ENCODE results near the gene GAMT.
"Not testable (repeated sequence)": the region's sequence is repeated elsewhere in the genome, so short reads cannot be mapped to it uniquely, and the experiment has no call there.

The GAMT gene

DNA sequence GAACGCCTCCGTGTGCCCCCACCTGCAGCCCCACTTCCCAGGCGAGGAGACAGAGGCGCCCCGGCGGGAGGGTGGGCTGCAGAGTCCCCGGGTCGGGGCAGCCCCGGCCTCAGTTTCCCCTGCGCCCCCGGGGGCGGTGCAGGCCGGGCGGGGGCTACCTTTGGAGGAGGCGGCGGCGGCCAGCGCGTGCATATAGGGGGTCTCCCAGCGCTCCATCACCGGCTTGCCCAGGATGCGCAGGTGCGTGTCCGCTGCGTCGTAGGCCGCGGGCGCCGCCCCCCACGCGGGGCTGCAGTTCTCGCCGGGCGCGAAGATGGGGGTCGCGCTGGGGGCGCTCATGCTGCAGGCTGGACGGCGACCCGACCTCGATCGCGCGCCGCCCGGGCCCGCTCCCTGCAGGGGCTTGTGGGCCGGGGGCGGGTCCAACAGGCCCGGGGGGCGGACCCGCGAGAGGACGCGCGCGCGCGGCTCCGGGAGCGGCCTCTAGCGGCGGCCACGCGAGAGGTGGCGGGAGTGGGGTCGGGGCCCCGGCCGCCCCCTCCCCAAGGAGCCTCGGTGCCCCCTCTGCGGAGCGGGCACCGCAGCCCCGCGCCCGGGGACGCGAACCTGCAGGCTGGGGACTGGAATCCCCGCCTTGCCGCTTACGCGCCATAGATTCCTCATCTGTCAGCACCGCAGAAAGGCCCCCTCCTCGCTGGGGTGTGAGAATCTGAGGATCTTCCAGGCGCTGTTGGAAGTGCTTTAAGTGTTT, at the start of gene GAMT:
Gene GAMT (minus strand): TSS at position 405 of the 751 bp plus-strand sequence. CDS start 66 bp downstream, at position 339.
- peak in 1 of 2 experiments; percentile 44 for DNase-seq

DNA sequence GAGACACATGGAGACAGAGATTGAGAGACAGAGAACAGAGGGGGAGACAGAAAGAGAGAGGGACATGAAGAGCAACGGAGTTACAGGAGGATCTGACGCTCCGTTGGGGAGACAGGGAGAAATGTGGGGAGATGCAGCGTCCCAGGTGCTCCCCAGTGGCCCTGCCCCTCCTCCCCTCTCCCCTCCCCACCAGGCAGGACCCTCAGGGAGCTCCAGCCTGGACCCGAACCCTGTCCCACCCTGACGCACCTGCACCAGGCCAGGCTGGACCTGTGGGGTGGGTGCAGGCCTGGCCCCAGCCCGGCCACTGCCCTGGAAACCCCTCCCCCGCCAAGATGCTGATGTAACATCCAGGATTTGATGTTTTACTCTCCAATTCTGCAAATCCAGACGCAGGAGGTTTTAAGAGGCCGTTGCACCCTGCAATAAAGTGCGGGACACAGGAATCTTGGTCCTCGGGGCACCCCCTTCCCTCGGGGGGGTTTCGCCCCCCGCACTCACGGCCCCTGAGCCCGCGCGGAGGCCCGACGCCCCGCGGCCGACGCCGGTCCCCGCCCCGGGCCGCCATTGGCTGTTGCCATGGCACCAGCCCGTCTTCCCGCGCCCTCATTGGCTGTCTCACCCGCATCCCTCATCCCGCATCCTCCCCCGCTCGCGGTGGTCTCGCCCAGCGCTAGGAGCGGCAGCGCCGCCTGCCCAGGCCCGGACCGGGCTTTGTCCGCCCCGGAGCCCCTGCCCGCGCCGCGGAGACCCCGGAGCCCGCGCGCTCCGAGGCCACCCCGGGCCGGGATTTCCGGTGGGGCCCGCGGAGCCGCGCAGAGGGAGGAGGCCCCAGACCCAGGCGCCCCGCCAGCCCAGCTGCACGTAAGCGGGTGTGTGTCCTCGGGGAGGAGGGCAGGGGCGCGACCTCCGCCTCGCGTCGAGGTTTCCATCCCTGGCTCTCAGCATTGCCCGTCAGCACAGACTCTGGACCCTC, 48.4 kb upstream of the GAMT start, which contains the start of gene APC2:
Gene APC2 (plus strand): TSS at position 655 of the 976 bp plus-strand sequence. CDS start 2,881 bp downstream, outside the sequence.
- DNase-seq, result peak; percentile 81 to 89

DNA sequence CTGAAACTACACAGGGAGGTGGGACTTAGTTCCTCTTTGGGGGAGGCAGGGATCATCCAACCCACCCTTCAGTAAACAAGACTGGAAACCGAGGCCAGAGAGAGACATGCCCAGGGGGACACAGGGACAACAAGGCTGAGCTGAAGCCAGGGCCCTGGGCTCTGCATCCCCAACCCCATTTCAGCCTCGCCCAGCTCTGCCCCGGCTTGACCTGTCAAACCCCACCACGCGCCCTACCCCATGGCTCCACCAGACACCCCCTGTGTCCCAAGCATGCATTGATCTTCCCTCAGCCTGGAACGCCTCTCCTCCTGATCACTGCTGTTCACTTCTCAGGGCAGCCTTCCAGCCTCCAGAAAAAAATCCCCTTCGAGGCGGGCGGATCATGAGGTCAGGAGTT, 46.6 kb upstream of the GAMT start:
- no peak for DNase-seq

DNA sequence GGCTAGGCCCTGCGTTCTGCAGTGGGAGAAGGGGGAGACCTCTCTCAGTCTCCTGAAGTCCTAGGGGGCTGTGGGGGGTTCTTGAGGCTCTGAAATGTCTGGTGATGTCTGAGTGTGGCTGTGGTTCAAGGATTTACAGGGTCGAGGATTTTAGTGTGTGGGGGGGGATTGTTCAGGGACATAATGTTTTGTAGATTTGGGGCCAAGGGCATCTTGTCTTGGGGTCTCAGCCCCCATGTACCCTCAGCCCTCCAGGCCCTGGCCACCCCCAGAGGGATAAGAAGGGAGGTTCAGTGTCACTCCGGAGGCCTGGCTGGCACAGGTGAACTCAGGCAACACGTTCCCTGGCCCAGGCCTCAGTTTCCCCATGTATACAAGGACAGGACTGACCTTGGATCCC, 46.2 kb upstream of the GAMT start:
- no peak for DNase-seq

DNA sequence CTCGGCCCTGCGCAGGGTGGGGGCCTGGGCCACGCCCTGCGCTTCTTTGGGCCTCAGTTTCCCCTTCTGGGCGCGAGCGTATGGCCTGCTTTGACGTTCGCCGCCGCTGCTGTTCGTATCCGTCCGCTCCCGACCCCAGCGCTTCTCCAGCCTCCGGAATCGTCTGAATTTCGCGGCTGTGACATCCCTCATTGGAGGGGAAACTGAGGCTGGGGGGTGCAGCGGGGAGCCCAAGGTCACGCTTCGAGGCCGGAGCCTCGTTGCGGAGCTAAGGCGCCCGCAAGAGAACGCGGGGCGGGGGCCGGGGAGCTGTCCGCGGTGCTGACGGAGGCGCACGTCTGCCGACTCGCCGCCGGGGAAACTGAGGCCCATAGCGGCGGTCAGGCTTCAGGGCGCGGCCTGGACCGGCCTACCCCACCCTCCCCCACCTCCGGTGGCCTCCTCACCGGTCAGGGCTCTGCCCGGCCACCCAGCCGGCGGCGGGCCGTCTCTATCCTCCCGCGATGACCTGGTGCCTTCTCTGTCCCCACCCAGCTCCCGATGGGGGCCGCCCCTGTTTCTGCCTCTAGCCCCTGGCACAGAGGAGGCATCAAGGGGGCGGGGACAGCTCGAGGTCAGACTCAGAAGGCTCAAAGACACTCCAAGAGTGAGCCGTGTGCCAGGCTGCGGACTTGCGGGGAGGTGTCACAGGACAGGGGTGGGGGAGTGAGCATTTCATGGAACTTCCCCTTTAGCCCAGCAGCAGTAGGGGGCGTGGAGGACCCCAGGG, 45.6 kb upstream of the GAMT start:
- DNase-seq, result peak; percentile 23 to 44

DNA sequence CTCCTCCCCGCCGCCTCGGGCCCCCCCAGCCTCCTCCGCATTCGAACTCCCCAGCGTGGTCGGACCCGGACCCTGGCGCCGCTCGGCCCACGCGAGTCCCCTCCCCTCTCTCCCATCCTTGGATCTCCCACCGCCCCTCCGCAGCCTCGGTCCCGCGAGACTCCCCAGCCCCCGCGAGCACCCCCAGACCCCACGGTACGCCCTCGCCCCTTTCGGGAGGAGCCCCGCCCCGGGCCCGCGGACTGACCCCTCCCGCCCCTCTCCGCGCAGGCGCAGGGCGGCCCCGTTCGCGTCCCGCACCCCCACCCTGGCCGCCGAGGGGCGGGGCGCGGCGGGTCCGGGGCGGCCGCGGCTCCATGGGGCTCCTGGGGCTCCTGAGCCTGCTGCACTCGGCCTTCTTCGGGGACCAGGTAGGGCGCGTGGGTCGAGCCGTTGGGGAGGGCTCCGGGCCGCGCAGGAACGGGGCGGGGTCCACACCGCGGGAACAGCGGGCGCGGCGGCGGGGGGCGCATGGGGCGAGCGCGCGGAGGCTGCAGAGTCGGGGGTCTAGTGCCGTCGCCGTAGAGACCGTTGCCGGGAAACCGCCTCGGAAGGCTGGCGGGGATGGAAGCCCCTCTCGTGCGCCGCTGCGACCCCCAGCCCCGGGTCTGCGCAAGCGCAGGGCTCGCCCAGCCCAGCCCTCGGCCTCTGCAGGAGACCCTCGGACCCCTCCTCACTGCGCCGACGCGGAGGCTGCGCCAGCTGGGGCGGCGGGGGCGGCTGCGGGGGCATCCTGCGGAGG, 44.8 kb upstream of the GAMT start:
- peak in 1 of 2 experiments; percentile 73 for DNase-seq

DNA sequence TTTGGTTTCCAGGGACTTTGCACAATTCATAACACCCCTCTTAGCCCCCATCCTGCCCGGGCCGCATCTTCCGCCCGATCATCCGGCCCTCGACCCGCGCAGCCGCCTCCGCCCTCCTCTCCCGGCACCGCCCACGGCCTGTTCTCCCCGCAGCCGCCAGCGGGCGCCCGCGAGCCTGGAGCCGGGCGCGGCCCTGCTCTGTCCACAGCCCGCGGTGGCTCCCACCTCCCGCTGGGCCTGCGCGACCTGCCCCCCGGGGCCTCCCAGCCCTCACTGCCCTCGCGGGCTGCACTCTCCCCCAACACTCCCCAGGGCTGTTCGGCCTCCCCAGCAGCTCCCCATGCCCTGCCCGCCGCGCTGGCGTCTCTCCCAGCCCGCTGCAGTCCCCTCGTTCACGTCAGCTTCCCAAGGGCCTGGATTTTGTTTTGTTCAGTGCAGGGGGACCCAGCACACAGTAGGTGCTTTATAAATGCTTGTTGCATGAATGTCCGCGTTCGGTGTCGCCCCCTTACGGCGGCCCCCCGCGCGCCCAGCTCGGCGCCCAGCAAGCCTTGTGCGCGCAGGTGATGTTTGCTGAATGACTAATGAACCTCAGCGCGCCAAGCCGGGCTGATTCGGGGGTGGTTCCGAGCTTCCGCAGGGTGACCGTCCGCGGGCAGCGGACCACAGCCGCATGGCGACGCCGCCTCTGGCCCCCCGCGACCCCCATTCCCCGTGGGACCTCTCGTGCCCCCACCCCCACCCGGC, 44.0 kb upstream of the GAMT start:
- peak in 1 of 2 experiments; percentile 61 for DNase-seq

DNA sequence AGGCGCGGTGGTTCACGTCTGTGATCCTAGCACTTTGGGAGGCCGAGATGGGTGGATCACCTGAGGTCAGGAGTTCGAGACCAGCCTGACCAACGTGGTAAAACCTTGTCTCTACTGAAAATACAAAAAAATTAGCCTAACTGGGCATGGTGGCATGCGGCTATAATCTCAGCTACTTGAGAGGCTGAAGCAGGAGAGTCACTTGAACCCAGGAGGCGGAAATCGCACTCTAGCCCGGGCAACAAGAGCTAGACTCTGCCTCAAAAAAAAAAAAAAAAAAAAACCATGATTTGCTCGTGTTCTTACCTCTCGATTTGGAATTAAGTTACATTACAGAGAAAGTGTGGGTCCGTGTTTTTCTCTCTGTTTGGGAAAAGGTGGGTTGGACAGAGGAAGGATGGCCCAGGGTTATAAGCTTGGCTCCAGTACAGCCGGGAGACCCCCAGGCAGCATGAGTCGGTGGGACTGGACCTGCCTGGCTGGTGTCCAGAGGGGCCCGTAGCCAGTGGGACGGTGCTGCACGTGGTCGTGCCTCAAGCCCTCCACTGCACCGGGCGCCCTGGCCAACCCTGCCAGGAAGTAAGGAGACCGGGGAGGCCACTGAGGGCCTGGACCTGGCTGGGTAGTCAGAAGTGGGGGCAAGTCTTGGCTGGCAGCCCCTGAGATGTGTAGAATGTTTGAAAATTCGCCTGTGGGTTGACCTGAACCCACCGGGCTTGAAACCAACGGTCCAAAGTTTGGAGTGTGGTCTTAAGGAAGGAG, 40.5 kb upstream of the GAMT start:
- no peak for DNase-seq

DNA sequence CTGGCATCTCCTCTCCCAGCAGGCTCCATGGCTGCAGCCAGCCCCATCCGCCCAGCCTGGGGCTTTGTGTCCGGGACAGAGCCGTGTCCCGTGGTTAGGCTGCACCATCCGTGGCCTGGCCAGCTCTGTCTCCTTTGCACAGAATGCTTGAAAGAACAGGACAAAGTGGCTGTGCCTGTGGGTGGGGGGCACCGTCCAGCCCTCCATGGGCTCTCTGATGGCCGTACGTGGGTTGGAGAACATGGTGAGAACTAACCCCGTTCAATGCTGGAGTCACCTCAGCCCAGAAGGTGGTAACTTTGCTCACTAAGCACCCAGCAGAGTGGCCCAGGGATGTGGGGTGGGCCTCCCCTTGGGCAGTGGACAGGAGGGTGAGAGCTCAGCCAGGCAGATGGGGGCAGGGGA, 39.7 kb upstream of the GAMT start:
- no peak for DNase-seq

DNA sequence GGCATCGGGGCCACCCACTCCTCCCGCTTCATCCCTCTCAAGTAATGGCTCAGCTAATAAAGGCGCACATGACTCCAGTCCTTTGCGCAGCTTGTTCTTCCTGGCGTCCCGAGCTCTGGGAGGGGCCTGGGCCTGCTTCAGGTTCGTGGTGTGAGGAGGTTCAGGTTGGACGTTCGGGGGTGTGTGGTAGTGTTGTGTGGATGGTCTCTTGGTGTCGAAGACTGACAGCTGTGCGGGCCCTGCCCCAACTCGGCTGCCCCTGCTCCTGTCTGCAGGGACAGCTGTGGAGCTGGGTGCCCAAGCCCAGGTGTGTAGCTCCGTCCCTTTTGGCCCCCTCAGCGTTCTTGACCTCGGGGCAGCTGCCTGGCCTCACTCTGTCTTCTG, 39.1 kb upstream of the GAMT start:
- no peak for DNase-seq

DNA sequence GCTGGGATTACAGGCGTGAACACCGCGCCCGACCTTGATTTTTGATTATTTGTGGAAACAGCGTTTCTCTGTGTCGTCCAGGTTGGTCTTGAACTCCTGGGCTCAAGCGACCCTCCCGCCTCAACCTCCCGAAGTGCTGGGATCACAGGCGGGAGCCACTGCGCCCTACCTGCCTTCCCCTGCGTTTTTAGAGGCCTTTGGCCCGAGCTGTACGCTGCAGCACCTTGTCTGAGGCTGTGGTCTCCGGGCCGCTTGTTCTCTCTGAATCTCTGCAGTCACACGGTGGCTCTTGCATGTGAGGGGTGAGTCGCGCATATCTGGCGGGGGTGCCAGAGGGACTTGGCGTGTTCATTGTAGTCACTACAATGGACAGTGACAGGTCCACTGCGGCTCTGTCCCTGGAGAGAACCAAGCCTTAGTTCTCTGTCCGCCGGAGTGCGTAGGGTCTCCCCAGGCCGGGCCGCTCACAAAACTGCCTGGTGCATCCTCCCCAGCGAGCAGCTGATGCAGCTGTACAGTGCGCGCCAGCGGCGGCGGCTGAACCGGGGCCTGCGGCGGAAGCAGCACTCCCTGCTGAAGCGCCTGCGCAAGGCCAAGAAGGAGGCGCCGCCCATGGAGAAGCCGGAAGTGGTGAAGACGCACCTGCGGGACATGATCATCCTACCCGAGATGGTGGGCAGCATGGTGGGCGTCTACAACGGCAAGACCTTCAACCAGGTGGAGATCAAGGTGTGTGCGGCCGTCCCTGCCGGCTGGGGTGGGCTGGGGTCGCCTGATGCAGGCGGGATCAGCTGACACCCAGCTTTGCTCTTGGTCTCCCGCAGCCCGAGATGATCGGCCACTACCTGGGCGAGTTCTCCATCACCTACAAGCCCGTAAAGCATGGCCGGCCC, 38.4 kb upstream of the GAMT start:
- DNase-seq, result not testable (repeated sequence)

DNA sequence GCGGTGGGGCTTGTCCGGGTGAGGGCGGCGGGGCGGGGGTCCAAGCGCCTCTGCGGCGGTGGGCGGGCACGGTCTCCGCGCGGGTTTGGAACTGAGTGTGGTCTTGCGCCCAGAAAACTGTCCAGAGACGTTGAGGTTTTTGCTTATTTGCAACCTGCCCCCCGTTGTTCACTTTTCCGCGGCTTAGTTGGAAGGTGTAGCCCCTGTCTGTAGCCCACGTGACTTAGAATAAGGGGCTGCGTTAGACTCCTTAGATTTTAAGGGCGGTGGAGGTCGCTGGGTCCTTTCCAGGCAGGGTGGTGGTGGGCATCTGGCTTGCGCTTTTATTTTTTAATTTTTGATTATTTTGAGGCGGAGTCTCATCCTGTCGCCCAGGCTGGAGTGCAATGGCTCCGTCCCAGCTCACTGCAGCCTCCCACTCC, 37.6 kb upstream of the GAMT start:
- DNase-seq, result no peak

DNA sequence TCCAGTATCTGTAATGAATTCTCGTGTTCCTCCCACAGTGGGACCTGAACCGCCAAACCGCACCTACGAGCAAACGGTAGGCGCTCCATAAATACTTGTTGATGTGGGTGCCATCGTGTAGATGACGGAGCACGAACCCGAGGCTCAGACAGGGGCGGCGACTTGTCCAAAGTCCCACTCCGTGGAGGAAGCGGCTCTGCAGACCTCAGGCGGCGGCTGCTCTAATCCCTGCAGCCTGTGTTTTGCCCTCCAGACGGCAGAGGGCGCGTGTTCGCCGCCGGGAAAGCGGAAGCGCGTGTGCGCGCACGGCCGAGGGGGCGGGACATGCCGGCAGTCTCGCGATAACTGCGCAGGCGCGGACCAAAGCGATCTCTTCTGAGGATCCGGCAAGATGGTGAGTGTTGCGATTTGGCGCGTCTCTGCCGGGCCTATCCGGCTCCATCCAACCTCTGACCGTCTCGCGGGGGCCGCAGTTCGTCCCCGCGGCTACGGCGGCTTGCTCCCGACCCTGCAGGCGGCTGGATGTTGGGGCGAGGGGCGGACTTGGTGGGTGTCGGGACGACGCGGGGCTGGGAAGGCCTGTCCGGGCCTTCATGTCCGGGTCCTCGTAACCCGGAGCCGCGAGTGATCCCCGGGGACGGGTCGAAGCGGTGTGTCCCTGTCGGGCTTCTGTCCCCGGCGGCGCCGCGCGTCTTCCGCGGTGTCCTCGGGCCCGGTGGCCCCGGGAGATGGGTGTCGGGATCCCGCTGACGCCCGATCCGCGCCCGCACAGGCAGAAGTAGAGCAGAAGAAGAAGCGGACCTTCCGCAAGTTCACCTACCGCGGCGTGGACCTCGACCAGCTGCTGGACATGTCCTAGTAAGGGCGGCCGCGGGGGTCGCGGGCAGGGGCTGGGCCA, 36.9 kb upstream of the GAMT start, which contains the start of gene RPS15:
Gene RPS15 (plus strand): TSS at position 362 of the 898 bp plus-strand sequence. CDS start 30 bp downstream, at position 392.
- DNase-seq, result peak; percentile 82 to 91

DNA sequence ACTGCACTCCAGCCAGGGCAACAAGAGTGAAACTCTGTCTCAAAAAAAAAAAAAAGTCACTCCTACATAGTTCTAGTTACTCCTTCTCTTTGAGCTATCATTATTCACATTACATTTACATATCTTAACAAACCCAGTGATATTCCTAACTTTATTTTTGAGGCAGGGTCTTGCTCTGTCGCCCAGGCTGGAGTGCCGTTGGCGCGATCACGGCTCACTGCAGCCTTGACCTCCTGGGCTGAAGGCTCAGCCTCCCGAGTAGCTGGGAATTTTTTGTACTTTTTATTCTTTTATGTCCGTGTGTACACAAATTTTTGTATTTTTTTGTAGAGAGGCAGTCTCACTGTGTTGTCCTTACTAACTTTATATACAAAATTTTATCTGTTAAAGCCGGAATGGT, 36.3 kb upstream of the GAMT start:
- no peak for DNase-seq

DNA sequence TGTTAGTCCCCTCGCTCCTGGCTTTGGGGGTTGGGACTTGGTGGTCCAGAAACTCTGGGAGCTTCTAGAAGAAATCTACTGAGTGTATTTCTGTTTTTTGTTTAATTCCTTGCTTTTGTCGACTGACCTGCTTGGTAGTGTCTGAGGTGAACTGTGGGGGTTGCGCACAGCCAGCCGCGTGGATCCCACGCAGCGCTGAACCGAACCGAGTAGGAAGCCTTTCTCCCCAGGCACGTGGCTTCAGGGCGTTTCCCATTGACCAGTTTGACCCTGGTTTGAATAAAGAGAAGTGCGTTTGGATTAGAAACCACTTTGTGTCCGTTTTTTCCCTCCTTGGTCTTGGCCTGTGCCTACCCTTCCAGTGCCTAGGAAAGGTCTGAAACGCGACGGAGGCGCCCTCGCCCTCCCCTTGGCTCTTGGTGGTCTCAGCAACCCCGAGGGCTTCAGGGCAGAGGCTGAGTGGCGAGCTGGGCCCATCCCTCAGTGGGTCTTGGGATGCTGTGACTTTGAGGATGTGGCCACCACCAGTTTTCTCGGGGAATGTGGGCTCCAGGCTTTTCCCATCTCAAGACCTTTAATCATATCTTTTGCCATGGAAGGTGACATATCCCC, 34.1 kb upstream of the GAMT start:
- DNase-seq, result no peak

DNA sequence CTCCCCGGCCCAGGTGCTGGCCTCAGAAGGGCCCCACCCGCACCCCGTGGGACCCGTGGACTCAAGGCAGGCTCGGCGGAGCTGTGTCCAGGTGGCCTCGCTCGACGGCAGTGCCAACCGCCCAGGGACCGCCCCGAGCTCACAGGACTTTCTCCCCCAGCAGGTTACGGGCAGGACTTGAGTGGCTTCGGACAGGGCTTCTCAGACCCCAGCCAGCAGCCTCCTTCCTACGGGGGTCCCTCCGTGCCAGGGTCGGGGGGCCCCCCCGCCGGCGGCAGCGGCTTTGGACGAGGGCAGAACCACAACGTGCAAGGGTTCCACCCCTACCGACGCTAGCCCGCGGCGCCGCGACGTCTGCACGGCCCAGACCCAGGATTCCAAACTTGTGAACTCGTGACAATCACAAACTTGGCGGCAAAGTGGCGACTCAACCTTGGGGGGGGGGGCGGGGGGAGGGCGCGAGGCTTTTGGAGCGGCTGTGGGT, 33.3 kb upstream of the GAMT start:
- DNase-seq, result no peak

DNA sequence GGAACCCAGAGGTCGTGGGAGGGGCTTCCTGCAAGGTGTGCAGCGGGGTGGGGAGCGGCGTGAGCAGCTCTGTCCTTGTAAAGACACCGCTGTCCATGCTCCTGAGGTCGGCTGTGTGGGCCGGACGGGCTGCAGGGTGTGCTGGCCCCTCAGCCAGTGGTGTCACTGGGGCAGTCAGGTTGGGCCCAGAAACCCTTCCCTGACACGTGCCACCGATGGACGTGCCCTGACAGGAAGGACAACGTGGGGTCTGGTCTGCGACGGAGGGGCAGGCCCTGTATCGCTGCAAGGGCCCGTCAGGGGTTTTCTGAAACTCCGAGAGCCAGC, 32.7 kb upstream of the GAMT start:
- DNase-seq, result no peak

All from NCI-H1930 (cell line).